Testis (tissue), 2 donors: ENCODE results near the gene ATP1A3.
"Not testable (repeated sequence)": the region's sequence is repeated elsewhere in the genome, so short reads cannot be mapped to it uniquely, and the experiment has no call there.

Experiments used
- POLR2A ChIP-seq: fragments of 450-650 bp; IDR thresholded peaks from one replicate; pipeline ENCODE4 v1.6.1; 2017; ENCODE audit warnings: antibody characterized with exemption, mild to moderate bottlenecking, moderate library complexity
- TF ChIP-seq, protein P1 (sequence below), 3 experiments: fragments of 450-650 bp in 2 of 3; fragments of 200-600 bp in 1 of 3; sonication (generic) in 1 of 3; IDR thresholded peaks; one replicate each; pipeline ENCODE4 v1.5.1; 2016 to 2019; ENCODE audit warnings: antibody characterized with exemption in 3 of 3, mild to moderate bottlenecking in 2 of 3, moderate library complexity in 1 of 3

DNA sequence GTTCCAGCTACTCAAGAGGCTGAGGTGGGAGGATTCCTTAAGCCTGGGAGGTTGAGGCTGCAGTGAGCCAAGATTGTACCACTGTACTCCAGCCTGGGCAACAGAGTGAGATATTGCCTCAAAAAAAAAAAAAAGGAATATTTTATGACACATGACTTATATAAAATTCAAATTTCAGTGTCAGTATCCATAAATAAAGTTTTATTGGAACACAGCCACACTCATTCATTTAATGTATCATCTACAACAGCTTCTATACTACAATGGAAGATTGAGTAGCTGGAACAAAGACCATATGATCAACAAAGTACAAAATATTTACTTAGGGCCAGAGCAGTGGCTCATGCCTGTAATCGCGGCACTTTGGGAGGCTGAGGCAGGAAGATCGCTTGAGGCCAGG lies 18.7 kb upstream of the ATP1A3 start:
- not testable (repeated sequence) for TF ChIP-seq POLR2A
- TF ChIP-seq, protein P1, sequence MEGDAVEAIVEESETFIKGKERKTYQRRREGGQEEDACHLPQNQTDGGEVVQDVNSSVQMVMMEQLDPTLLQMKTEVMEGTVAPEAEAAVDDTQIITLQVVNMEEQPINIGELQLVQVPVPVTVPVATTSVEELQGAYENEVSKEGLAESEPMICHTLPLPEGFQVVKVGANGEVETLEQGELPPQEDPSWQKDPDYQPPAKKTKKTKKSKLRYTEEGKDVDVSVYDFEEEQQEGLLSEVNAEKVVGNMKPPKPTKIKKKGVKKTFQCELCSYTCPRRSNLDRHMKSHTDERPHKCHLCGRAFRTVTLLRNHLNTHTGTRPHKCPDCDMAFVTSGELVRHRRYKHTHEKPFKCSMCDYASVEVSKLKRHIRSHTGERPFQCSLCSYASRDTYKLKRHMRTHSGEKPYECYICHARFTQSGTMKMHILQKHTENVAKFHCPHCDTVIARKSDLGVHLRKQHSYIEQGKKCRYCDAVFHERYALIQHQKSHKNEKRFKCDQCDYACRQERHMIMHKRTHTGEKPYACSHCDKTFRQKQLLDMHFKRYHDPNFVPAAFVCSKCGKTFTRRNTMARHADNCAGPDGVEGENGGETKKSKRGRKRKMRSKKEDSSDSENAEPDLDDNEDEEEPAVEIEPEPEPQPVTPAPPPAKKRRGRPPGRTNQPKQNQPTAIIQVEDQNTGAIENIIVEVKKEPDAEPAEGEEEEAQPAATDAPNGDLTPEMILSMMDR (IDR thresholded peaks at IDR 0.05), result not testable (repeated sequence)
